WTC11 (cell line): ENCODE measurements around the gene C2CD4A. TPM values are rescaled to one million over a fixed set of nuclear protein-coding genes. Genes with fewer than 3 reads are reported as not detected.

Experiments used
- ATAC-seq: fragments of 200-7000 bp; cut with Tn5 transposase; 2 replicates; pipeline ENCODE4 v1.10.0; 2021; ENCODE audit warnings: mild to moderate bottlenecking, moderate library complexity
- CTCF ChIA-PET: fragments of 300-600 bp; sonication (Branson Sonifier 250); formaldehyde crosslinking; loops from one replicate; lab custom pipeline; 2021; ENCODE audit warnings: antibody characterized with exemption; lab: Charles Lee
- POLR2A ChIA-PET: fragments of 350-600 bp; sonication (Branson Sonifier 250); formaldehyde crosslinking; loops from one replicate; lab custom pipeline; 2021; ENCODE audit warnings: antibody characterized with exemption; lab: Charles Lee
- DNase-seq: peaks from one replicate; pipeline ENCODE4 v3.0.0; 2021; ENCODE audit warnings: low spot score
- H3K27ac Mint-ChIP-seq: 2 replicates; pipeline ENCODE4 v1.8.0; 2021; ENCODE audit warnings: mixed read lengths
- H3K27me3 Mint-ChIP-seq: 2 replicates; pipeline ENCODE4 v1.8.0; 2021; ENCODE audit warnings: low read depth, mild to moderate bottlenecking, moderate library complexity, mixed read lengths
- H3K36me3 Mint-ChIP-seq: 2 replicates; pipeline ENCODE4 v1.8.0; 2021; ENCODE audit warnings: mixed read lengths
- H3K4me1 Mint-ChIP-seq: 2 replicates; pipeline ENCODE4 v1.8.0; 2022; ENCODE audit warnings: mixed read lengths
- H3K4me3 Mint-ChIP-seq: 2 replicates; pipeline ENCODE4 v1.8.0; 2021; ENCODE audit warnings: mild to moderate bottlenecking, moderate library complexity, mixed read lengths
- H3K9me3 Mint-ChIP-seq: 2 replicates; pipeline ENCODE4 v1.8.0; 2021; ENCODE audit warnings: mixed read lengths
- AR ChIP-seq: fragments of 250-450 bp; sonication (Bioruptor Pico); IDR thresholded peaks from 2 replicates; pipeline ENCODE4 v1.9.0; 2021; ENCODE audit warnings: mild to moderate bottlenecking
- CBFB ChIP-seq: sonication (generic); formaldehyde crosslinking; IDR thresholded peaks from 2 replicates; pipeline ENCODE4 v1.8.1; 2022; ENCODE audit warnings: mild to moderate bottlenecking, low read depth, missing genetic modification reagents
- CTCF ChIP-seq: fragments of 200-600 bp; IDR thresholded peaks from 2 replicates; pipeline ENCODE4 v1.8.0; 2022; ENCODE audit warnings: antibody characterized with exemption
- FOXK1 ChIP-seq: sonication (generic); formaldehyde crosslinking; IDR thresholded peaks from 2 replicates; pipeline ENCODE4 v1.8.0; 2022; ENCODE audit warnings: mild to moderate bottlenecking, moderate library complexity, missing genetic modification reagents
- FOXP1 ChIP-seq: sonication (generic); formaldehyde crosslinking; IDR thresholded peaks from 2 replicates; pipeline ENCODE4 v1.8.0; 2022; ENCODE audit warnings: missing genetic modification reagents, mild to moderate bottlenecking, moderate library complexity, borderline replicate concordance
- GTF2I ChIP-seq: fragments of 250-450 bp; sonication (Bioruptor Pico); conservative IDR thresholded peaks from 2 replicates; pipeline ENCODE4 v1.4.0; 2021; ENCODE audit warnings: mild to moderate bottlenecking
- HMGA2 ChIP-seq: fragments of 250-450 bp; sonication (Bioruptor Pico); IDR thresholded peaks from 2 replicates; pipeline ENCODE4 v1.4.0; 2021; ENCODE audit warnings: mild to moderate bottlenecking, moderate library complexity
- HMGXB4 ChIP-seq: sonication (generic); formaldehyde crosslinking; IDR thresholded peaks from 2 replicates; pipeline ENCODE4 v1.8.1; 2023; ENCODE audit warnings: mild to moderate bottlenecking, moderate library complexity, missing genetic modification reagents
- IRF1 ChIP-seq: sonication (generic); formaldehyde crosslinking; IDR thresholded peaks from 2 replicates; pipeline ENCODE4 v1.8.0; 2023; ENCODE audit warnings: missing genetic modification reagents
- NR1H2 ChIP-seq: sonication (generic); formaldehyde crosslinking; IDR thresholded peaks from 2 replicates; pipeline ENCODE4 v1.9.0; 2021; ENCODE audit warnings: mild to moderate bottlenecking, moderate library complexity, missing genetic modification reagents
- NR3C1 ChIP-seq: sonication (generic); formaldehyde crosslinking; conservative IDR thresholded peaks from 2 replicates; pipeline ENCODE4 v1.8.1; 2023; ENCODE audit warnings: low read depth, mild to moderate bottlenecking, missing genetic modification reagents
- PRDM15 ChIP-seq: sonication (generic); formaldehyde crosslinking; IDR thresholded peaks from 2 replicates; pipeline ENCODE4 v1.8.0; 2022; ENCODE audit warnings: missing genetic modification reagents
- PREB ChIP-seq: sonication (generic); formaldehyde crosslinking; IDR thresholded peaks from 2 replicates; pipeline ENCODE4 v1.8.1; 2022; ENCODE audit warnings: mild to moderate bottlenecking, missing genetic modification reagents, moderate library complexity, borderline replicate concordance
- SMAD3 ChIP-seq: sonication (generic); formaldehyde crosslinking; IDR thresholded peaks from 2 replicates; pipeline ENCODE4 v1.8.0; 2022; ENCODE audit warnings: missing genetic modification reagents, mild to moderate bottlenecking, borderline replicate concordance
- TCF7 ChIP-seq: sonication (generic); formaldehyde crosslinking; IDR thresholded peaks from 2 replicates; pipeline ENCODE4 v1.8.0; 2022; ENCODE audit warnings: mild to moderate bottlenecking, low read depth, missing genetic modification reagents, moderate library complexity
- USF1 ChIP-seq: sonication (generic); formaldehyde crosslinking; IDR thresholded peaks from 2 replicates; pipeline ENCODE4 v1.8.0; 2022; ENCODE audit warnings: mild to moderate bottlenecking, missing genetic modification reagents
- ZNF138 ChIP-seq: sonication (generic); formaldehyde crosslinking; conservative IDR thresholded peaks from 2 replicates; pipeline ENCODE4 v1.8.1; 2022; ENCODE audit warnings: mild to moderate bottlenecking, moderate library complexity, missing genetic modification reagents
- ZNF671 ChIP-seq: fragments of 250-450 bp; sonication (Bioruptor Pico); IDR thresholded peaks from 2 replicates; pipeline ENCODE4 v1.8.0; 2021; ENCODE audit warnings: mild to moderate bottlenecking
- total RNA-seq: library from RNA; stranded (reverse); gene quantifications from 3 replicates; pipeline ENCODE4 v1.2.3, GENCODE V29; 2021

Gene C2CD4A
- total RNA-seq, 1 experiment from 2014 or later: 0.42 TPM

GRCh38 chr15:62046078-62046743, 20.6 kb upstream of the C2CD4A start (continued):
- TF ChIP-seq PREB (CRISPR knock-in tag): no peak
- TF ChIP-seq USF1: no peak
- TF ChIP-seq HMGXB4 (CRISPR knock-in tag): no peak
- TF ChIP-seq, all 79 proteins: peak for 0

- Mint-ChIP-seq H3K27ac (no peak overlapping the region), H3K9me3 (0 out of 2 replicates have a peak, but pooled peaks cover 6% of the 10 kb centered on the region), H3K4me1 (no peaks in the 10 kb centered on the region), H3K4me3 (no peak overlapping the region), H3K27me3 (no peaks in the 10 kb centered on the region), H3K36me3 (peaks cover 3% of the 10 kb centered on the region)
- DNase-seq (no peak), ATAC-seq (no peak)
- POLR2A ChIA-PET: no interaction called here
- CTCF ChIA-PET: no interaction called here
- TF ChIP-seq PREB (CRISPR knock-in tag) (no peak), AR (CRISPR knock-in tag) (no peak), TCF7 (no peak), FOXP1 (CRISPR knock-in tag) (no peak), ZNF671 (CRISPR knock-in tag) (no peak), ZNF138 (CRISPR knock-in tag) (no peak), SMAD3 (no peak), FOXK1 (CRISPR knock-in tag) (no peak), PRDM15 (CRISPR knock-in tag) (no peak), NR3C1 (CRISPR knock-in tag) (no peak), GTF2I (CRISPR knock-in tag) (no peak), HMGA2 (CRISPR knock-in tag) (no peak), CTCF (no peak), HMGXB4 (CRISPR knock-in tag) (no peak), IRF1 (CRISPR knock-in tag) (no peak), CBFB (CRISPR knock-in tag) (no peak), NR1H2 (CRISPR knock-in tag) (no peak)
Observed at GRCh38 chr15:62047282-62047827, 19.4 kb upstream of the C2CD4A start.
